K562 (cell line): Measurements from ENCODE around the gene ZNF480.

Experiments used
- CHAMP1 ChIP-seq: fragments of 450-650 bp; IDR thresholded peaks from 2 replicates; pipeline ENCODE4 v1.6.1; 2016; ENCODE audit warnings: mild to moderate bottlenecking
- EZH2 ChIP-seq: IDR thresholded peaks from 2 replicates; pipeline ENCODE4 v1.6.1; 2012; ENCODE audit warnings: low read depth, mild to moderate bottlenecking, inconsistent platforms, low read length, borderline replicate concordance
- MTA3 ChIP-seq: fragments of 450-650 bp; formaldehyde crosslinking; IDR thresholded peaks from 2 replicates; pipeline ENCODE4 v1.6.1; 2017; ENCODE audit warnings: mild to moderate bottlenecking, borderline replicate concordance
- POLR2A ChIP-seq: fragments of 450-650 bp; conservative IDR thresholded peaks from 2 replicates; pipeline ENCODE4 v1.6.1; 2016
- SRSF7 ChIP-seq: fragments of 200-400 bp; formaldehyde crosslinking; optimal IDR thresholded peaks from 2 replicates; pipeline ENCODE3; 2017; ENCODE audit warnings: mild to moderate bottlenecking, low read depth, low read length
- TOE1 ChIP-seq, 2 experiments: fragments of 450-650 bp in 1 of 2; sonication (generic) in 1 of 2; formaldehyde crosslinking in 1 of 2; IDR thresholded peaks; 2 replicates each; pipeline versions ENCODE4 v1.7.1 to v1.8.0; 2016 to 2022; ENCODE audit warnings: borderline replicate concordance in 2 of 2, mild to moderate bottlenecking in 2 of 2, antibody characterized with exemption in 1 of 2, inconsistent platforms in 1 of 2, low read depth in 1 of 2, missing genetic modification reagents in 1 of 2, moderate library complexity in 1 of 2
- ZBTB7A ChIP-seq: IDR thresholded peaks from 2 replicates; pipeline ENCODE4 v1.6.1; 2011; ENCODE audit warnings: low read depth, mild to moderate bottlenecking, low read length, moderate library complexity, borderline replicate concordance; ENCODE audit not compliant: control insufficient read depth
- ZEB2 ChIP-seq: fragments of 450-650 bp; IDR thresholded peaks from 2 replicates; pipeline ENCODE4 v1.6.1; 2016
- ZNF695 ChIP-seq: fragments of 450-650 bp; formaldehyde crosslinking; IDR thresholded peaks from 2 replicates; pipeline ENCODE4 v1.4.0; 2020; ENCODE audit warnings: mild to moderate bottlenecking, moderate library complexity
- TF ChIP-seq, protein P1 (sequence below): sonication (generic); formaldehyde crosslinking; IDR thresholded peaks from 2 replicates; pipeline ENCODE4 v1.8.1; 2022; ENCODE audit warnings: missing genetic modification reagents
- TF ChIP-seq, protein P2 (sequence below): fragments of 250-450 bp; sonication (Bioruptor Pico); IDR thresholded peaks from 2 replicates; pipeline ENCODE4 v1.8.0; 2022; ENCODE audit warnings: moderate library complexity, mild to moderate bottlenecking, inconsistent platforms
- TF ChIP-seq, protein P3 (sequence below): fragments of 450-650 bp; IDR thresholded peaks from 2 replicates; pipeline ENCODE4 v1.6.1; 2016; ENCODE audit warnings: low read depth

DNA sequence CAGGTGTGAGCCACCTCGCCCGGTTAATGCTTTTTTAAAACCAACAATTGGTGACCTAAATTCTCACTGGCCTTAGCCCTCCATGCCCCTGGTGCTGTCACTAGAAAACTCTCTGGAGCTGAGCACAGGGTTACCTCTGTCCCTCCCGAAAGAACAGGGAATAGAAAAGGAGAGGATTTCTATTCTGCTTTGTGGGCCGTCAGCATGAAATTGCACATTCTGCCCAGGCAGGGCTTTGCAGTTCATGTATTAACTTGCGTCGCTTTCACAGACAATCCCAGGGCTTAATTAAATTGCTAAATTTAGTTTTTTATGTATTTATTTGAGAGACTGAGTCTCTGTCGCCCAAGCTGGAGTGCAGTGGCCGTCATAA is 583 bp upstream of the ZNF480 start:
- TF ChIP-seq POLR2A (no peak), TOE1 (IDR thresholded peaks at IDR 0.05; ENCODE audit: borderline replicate concordance) (no peak), TOE1 (CRISPR knock-in tag; IDR thresholded peaks at IDR 0.05; ENCODE audit: borderline replicate concordance, low read depth) (no peak), CHAMP1 (no peak), ZBTB7A (no peak), EZH2 (no peak), SRSF7 (no peak), ZNF695 (no peak), ZEB2 (no peak), MTA3 (no peak)
- TF ChIP-seq, protein P1, sequence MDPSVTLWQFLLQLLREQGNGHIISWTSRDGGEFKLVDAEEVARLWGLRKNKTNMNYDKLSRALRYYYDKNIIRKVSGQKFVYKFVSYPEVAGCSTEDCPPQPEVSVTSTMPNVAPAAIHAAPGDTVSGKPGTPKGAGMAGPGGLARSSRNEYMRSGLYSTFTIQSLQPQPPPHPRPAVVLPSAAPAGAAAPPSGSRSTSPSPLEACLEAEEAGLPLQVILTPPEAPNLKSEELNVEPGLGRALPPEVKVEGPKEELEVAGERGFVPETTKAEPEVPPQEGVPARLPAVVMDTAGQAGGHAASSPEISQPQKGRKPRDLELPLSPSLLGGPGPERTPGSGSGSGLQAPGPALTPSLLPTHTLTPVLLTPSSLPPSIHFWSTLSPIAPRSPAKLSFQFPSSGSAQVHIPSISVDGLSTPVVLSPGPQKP (CRISPR knock-in tag): no peak
- TF ChIP-seq, protein P2, sequence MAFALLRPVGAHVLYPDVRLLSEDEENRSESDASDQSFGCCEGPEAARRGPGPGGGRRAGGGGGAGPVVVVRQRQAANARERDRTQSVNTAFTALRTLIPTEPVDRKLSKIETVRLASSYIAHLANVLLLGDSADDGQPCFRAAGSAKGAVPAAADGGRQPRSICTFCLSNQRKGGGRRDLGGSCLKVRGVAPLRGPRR: no peak
- TF ChIP-seq, protein P3, sequence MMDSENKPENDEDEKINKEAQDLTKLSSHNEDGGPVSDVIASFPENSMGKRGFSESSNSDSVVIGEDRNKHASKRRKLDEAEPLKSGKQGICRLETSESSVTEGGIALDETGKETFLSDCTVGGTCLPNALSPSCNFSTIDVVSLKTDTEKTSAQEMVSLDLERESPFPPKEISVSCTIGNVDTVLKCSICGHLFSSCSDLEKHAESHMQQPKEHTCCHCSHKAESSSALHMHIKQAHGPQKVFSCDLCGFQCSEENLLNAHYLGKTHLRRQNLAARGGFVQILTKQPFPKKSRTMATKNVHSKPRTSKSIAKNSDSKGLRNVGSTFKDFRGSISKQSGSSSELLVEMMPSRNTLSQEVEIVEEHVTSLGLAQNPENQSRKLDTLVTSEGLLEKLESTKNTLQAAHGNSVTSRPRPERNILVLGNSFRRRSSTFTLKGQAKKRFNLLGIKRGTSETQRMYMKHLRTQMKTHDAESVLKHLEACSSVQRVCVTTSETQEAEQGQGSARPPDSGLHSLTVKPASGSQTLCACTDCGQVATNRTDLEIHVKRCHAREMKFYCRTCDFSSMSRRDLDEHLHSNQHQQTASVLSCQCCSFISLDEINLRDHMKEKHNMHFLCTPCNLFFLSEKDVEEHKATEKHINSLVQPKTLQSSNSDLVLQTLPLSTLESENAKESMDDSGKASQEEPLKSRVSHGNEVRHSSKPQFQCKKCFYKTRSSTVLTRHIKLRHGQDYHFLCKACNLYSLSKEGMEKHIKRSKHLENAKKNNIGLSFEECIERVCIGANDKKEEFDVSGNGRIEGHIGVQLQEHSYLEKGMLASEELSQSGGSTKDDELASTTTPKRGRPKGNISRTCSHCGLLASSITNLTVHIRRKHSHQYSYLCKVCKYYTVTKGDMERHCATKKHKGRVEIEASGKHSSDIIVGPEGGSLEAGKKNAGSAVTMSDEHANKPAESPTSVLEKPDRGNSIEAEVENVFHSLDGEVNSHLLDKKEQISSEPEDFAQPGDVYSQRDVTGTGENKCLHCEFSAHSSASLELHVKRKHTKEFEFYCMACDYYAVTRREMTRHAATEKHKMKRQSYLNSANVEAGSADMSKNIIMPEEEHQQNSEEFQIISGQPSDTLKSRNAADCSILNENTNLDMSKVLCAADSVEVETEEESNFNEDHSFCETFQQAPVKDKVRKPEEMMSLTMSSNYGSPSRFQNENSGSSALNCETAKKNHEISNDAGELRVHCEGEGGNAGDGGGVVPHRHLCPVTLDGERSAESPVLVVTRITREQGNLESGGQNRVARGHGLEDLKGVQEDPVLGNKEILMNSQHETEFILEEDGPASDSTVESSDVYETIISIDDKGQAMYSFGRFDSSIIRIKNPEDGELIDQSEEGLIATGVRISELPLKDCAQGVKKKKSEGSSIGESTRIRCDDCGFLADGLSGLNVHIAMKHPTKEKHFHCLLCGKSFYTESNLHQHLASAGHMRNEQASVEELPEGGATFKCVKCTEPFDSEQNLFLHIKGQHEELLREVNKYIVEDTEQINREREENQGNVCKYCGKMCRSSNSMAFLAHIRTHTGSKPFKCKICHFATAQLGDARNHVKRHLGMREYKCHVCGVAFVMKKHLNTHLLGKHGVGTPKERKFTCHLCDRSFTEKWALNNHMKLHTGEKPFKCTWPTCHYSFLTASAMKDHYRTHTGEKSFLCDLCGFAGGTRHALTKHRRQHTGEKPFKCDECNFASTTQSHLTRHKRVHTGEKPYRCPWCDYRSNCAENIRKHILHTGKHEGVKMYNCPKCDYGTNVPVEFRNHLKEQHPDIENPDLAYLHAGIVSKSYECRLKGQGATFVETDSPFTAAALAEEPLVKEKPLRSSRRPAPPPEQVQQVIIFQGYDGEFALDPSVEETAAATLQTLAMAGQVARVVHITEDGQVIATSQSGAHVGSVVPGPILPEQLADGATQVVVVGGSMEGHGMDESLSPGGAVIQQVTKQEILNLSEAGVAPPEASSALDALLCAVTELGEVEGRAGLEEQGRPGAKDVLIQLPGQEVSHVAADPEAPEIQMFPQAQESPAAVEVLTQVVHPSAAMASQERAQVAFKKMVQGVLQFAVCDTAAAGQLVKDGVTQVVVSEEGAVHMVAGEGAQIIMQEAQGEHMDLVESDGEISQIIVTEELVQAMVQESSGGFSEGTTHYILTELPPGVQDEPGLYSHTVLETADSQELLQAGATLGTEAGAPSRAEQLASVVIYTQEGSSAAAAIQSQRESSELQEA: no peak
